ENCODE results near the gene CACNA1S. TPM values are rescaled to one million over a fixed set of nuclear protein-coding genes. Genes with fewer than 3 reads are reported as not detected.

Gene CACNA1S
- total and polyA plus RNA-seq, 2 donors (not counting 1 experiment from before 2014, with no cell fraction given), result not detected

GRCh38 chr1:201127755-201128455, 15.7 kb upstream of the CACNA1S start:
- Histone ChIP-seq H3K4me3 (ENCODE audit: control extremely low read depth in 1 of 5, extremely low read depth in 1 of 5, insufficient read depth in 1 of 5, low read depth in 2 of 5, low read length in 4 of 5) (no peak overlapping the region), H3K79me2 (ENCODE audit: control insufficient read depth, insufficient read depth, low read length) (no peaks in the 10 kb centered on the region), H3K36me3 (replicated peaks in 1 of 2; ENCODE audit: control extremely low read depth in 1 of 2, control insufficient read depth in 1 of 2, extremely low read depth in 1 of 2, insufficient read depth in 2 of 2, low read length in 1 of 2) (no peaks in the 10 kb centered on the region), H3K4me1 (ENCODE audit: control insufficient read depth in 2 of 2, insufficient read depth in 2 of 2, low read length in 2 of 2) (no peaks in the 10 kb centered on the region), H3K27me3 (replicated peaks in 1 of 4; ENCODE audit: control extremely low read depth in 1 of 4, control insufficient read depth in 3 of 4, insufficient read depth in 4 of 4, low read length in 3 of 4) (peaks cover 0 to 3% (median 0%) of the 10 kb centered on the region in 4 experiments), H3K9me3 (ENCODE audit: control extremely low read depth in 1 of 3, control insufficient read depth in 2 of 3, insufficient read depth in 1 of 3, low read length in 2 of 3) (no peaks in the 10 kb centered on the region), H3K4me2 (replicated peaks; ENCODE audit: low read depth, low read length, poor library complexity, severe bottlenecking) (no peak overlapping the region), H3K9ac (ENCODE audit: low read length) (no peak overlapping the region), H2AFZ (ENCODE audit: insufficient read depth, low read depth, low read length, poor library complexity, severe bottlenecking) (no peak overlapping the region), H3K27ac (ENCODE audit: low read length in 2 of 2) (no peak overlapping the region), H4K20me1 (ENCODE audit: control insufficient read depth, insufficient read depth, low read length, poor library complexity, severe bottlenecking) (no peaks in the 10 kb centered on the region)
- H3K27ac Mint-ChIP-seq, result no peak overlapping the region
- 92% methylated on average over 9 of the region's 17 CpGs for WGBS (ENCODE audit: insufficient coverage)
- ChIA-PET CTCF (interaction anchor here (0.6 kb wide), 1 partner anchor 20 kb away, joined by 3 read pairs; no protein-coding TSS in a partner anchor), POLR2A (no interaction called here)
- intact Hi-C loops (cut with micrococcal nuclease), result no loop called here
- ATAC-seq (ENCODE audit: low read depth) (no peak), DNase-seq (no peak)
- H3K9me3 Mint-ChIP-seq (ENCODE audit: insufficient read depth), result peaks cover 3% of the 10 kb centered on the region
- H3K4me1 Mint-ChIP-seq, result no peaks in the 10 kb centered on the region
- H3K27me3 Mint-ChIP-seq, result peaks cover 14% of the 10 kb centered on the region
- TF ChIP-seq EZH2 (IDR thresholded peaks at IDR 0.05; ENCODE audit: borderline replicate concordance, insufficient read depth, low read depth, low read length, poor library complexity, severe bottlenecking) (no peak), CTCF (IDR thresholded peaks at IDR 0.05) (no peak)
- no peak overlapping the region for H3K4me3 Mint-ChIP-seq

Data from B cell (primary cell).